T-helper 9 cell (primary cell): ENCODE results near the gene NUDT9.
"Not testable (repeated sequence)": the region's sequence is repeated elsewhere in the genome, so short reads cannot be mapped to it uniquely, and the experiment has no call there.

ENCODE experiments used
- DNase-seq: peaks from one replicate; pipeline ENCODE4 v3.0.0-alpha.2; 2020

NUDT9 gene

DNA sequence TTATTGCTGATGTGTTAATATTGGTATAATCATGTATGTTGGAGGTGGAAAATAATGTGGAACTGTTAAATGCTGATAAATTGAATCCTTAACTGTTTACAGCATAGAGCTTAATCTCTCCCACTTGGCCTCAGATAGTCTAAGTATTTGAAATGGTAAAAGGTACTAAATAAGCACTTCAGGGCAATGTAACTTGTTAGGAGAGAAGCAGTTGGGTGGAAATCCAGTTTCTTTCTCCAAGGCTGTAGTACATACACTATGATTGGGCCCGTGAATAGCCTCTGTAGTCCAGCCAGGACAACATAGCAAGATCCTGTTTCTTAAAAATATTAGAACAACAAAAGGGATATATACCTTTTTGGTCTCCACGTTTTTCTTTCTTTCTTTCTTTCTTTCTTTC lies 39.7 kb downstream of the NUDT9 start:
- no peak for DNase-seq

DNA sequence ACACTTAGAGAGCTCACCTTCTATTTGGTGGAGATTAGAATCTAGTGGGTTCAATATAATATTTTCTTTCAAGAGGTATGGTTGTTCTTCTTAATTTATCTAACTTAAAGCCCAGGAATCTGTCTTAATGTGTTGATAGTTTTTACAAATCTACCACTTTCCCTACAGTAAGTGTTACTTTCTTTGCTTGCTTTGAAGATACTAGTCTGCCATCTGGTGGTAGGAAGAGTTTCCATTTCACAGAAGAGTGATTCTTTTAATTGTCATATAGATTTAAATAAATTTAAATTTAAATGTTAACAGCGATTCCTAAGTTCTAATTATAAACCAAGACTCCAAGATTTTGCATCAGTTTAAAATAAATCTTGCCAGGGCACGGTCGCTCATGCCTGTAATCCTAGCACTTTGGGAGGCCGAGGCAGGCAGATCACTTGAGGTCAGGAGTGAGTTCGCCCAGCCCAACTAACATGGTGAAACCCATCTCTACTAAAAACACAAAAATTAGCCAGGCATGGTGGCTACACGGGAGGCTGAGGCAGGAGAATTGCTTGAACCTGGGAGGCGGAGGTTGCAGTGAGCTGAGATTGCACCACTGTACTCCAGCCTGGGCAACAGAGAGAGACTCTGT lies 43.5 kb downstream of the NUDT9 start:
- DNase-seq = no peak

DNA sequence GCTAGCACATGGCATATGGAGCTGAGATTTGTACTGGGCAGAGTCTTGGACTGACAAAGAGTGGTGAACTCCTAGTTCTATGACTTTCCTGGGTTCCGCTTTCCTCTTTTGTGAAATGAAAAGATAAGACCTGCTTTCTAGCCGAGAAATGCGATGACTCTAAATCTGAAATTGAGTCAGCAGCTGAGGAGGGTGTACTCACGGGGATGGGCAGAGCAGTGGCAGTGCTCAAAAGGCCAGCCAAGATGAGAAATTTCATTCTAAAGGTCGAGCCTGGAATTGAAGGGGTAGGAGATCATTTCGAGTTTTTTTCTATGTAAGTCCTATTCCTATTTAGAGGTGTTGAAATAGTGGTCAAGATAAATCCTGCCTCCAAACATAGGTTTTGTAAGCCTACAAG lies 47.0 kb downstream of the NUDT9 start:
- no peak for DNase-seq

DNA sequence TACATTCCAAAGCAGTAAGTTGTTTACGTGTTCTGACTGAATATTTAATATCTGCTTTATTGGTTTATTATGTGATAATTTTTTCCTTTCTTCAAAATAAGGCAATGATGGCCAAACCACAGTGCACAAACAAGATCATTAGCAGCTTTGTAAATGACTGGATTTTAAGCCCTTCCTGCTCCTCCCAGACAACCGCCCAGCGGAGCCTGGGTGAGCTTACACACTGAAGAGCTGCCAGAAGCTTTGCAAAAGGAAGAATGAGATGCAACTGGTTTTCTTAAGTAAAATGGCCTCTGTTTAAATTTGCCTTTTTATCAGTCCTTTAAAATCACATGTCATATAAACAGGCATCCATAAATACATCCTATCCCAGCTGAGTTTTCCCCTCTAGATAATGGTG lies 54.6 kb downstream of the NUDT9 start:
- DNase-seq = no peak

DNA sequence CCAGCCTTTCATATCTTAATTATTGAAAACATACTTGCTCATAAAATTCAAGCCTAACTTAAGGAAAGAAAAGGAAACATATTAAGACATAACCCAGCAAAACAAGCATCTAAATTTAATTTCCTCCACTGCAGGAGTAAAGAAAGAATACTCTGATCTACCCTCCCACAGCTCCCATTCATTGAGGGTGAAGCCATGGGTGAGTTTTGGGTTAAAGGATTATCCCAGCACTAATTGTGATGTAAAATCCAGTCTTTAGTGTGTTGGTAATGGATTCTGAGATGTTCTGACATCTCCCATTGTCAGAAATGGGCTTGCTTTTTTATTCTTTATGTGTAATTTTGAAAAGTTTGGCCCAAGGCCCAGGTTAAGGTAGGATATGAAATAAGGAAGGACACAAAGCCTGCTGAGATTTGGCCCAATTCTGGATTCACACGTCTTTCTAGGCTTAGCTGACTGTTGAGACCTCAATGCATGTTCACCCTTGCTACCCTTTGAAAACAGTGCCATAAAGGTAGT lies 56.4 kb downstream of the NUDT9 start:
- DNase-seq = no peak

DNA sequence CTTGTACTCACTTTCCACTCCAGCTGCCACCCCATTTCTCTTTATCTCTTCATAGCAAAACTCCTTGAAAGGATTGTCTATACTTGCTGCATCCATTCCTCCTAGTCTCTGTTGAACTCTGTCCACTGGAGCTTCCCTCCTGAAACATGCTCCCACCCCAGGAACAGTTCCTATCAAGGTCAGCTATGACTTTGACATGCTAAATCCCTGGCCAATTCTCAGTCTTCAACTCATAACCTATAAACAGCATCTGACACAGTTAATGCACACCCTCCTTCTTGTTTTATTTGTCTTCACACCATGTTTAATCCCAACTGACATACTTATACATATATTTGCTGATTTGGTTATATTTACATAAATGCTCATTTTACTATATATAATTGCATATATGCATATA lies 59.0 kb downstream of the NUDT9 start:
- no peak for DNase-seq

DNA sequence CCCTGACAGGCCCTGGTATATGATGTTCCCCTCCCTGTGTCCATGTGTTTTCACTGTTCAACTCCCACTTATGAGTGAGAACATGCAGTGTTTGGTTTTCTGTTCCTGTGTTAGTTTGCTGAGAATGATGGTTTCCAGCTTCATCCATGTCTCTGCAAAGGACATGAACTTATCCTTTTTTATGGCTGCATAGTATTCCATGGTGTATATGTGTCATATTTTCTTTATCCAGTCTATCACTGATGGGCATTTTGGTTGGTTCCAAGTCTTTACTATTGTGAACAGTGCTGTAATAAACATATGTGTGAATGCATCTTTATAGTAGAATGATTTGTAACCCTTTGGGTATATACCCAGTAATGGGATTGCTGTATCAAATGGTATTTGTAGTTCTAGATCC lies 60.9 kb downstream of the NUDT9 start:
- DNase-seq = not testable (repeated sequence)

DNA sequence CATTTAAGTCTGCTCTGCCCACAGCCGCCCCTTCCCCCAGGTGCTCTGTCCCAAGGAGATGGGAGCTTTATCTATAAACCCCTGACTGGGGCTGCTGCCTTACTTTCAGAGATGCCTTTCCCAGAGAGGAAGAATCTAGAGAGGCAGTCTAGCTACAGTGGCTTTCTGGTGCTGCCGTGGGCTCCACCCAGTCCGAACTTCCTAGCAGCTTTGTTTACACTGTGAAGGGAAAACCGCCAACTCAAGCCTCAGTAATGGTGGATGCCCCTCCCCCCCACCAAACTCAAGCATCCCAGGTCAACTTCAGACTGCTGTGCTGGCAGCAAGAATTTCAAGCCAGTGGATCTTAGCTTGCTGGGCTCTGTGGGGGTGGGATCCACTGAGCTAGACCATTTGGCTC lies 66.3 kb downstream of the NUDT9 start:
- DNase-seq = not testable (repeated sequence)

DNA sequence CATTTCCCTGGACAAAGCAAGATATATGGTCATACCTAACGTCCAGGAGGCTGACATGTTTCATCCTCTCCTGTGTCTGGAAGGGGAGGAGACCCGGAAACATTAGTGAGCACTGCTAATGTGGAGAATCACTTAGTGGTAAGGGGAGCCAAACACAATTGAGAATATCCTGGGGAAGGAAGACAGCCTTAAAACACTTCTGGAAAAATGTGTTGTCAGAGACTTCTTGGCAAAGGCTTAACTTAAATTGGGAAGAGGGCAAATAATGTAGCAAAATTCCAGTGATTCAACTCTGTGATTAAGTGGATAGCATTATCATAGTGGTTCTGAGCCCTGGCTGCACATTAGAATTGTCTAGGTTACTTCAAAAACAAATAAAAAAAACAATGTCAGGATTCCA lies 67.3 kb downstream of the NUDT9 start:
- DNase-seq = no peak

DNA sequence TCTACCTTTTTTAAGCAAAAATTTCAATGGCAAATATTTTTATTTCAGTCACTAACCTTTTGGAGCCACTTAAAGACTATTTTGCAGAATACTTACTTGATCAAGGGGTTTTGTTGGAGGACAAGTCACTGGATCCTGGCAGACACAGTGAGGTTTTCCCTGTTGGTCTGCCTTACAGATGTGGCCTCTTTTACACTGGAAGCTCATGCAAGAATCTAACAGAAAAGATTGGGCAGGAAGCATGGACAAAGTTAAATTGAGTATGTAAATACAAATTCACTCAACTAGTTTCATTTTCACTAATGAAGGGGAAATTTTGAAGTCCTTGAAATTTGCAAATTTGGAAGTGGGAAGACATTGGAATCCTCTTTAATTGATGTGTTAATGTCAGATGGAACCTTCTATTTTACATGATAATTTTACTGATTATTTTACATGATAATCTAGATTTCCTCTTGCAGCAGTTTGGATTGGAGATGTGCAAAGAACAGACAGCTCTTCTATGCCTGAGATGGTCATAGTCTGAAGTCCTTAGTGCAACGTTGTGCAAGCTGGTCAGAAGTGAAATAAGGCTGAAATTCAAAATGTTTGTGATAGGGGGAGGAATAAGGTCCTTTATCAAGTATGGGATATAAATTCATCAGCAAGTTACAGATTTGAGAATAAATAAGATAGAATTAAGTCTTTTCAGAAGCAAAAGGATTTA lies 68.4 kb downstream of the NUDT9 start:
- no peak for DNase-seq

DNA sequence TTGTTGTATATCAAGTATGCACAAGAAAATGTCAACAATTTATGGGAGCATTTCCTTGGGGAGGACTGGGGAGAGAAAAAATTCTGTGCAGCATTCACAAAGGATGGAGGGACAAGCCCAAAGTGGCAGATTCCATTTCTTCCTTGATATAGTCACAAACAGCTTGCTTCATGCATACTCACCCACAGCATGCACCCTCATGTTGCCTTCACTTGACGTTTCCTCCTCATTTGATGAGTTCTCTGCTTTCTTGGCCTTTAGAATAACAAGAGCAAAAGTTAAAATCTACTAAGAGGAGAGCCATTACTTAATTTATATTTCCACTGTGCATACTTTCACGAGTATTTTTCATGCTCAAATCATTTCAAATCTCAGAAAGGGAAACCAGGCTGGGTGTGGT lies 69.1 kb downstream of the NUDT9 start:
- DNase-seq = no peak

DNA sequence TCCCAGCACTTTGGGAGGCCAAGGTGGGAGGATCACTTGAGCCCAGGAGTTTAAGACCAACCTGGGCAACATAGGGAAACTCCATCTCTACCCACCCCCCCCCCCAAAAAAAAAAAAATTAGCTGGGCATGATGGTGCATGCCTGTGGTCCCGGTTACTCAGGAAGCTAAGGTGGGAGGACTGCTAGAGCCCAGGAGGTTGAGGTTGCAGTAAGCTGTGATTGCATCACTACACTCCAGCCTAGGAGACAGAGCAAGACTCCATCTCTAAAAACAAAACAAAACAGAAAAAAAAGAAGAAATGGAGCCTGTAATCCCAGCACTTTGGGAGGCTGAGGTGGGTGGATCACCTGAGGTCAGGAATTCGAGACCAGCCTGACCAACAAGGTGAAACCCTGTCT lies 69.5 kb downstream of the NUDT9 start:
- DNase-seq = not testable (repeated sequence)

DNA sequence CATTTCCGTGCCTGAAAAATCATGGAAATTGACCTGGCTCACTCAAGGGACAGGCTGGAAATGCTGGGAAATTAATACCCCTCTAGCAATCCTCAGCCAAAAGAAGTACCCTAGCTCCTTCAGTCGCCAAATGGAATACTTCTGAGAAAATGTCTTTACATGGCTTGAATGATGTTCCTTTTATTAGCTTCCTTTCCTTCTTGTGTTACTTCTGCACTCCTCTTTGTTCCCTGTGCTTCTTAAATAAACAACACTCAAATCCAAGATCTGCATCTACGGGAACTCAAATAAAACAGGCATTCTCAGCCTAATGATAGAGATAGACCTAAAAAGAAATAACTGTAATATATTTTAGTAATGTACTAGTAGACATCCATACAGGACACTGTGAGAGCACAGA lies 70.7 kb downstream of the NUDT9 start:
- no peak for DNase-seq

DNA sequence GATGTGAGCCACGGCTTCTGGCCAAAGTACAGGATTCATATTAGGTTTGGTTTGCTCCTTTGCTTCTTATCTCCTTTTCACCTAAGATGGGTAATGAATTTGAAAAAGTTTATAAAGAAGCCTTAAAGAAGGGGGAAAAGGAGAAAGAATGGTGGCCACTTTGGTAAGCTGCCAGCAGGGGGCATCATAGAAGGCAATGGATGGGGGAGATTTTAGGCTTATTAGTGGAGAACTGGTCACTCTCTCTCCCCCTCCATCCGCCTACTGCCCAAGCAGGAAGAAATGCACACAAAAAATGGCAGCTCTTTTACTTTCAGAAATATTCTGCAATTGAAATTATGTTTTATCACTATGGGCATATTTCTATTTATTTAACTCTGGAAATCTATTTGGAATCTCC lies 74.8 kb downstream of the NUDT9 start:
- no peak for DNase-seq

DNA sequence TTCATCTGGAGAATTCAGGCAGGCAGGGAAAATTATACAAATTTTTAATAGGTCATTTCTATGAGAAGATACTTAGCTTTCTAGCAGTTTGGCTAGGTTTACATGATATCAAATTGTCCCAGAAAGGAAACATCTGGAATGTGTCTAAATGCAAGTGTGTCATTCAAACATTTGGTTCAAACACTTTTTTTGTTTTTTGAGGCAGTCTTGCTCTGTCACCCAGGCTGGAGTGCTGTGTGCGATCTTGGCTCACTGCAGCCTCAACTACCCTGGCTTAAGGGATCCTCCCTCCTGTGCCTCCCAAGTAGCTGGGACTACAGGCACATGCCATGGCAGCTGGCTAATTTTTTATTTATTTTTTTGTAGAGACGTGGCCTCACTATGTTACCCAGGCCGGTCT lies 75.2 kb downstream of the NUDT9 start:
- DNase-seq = no peak

DNA sequence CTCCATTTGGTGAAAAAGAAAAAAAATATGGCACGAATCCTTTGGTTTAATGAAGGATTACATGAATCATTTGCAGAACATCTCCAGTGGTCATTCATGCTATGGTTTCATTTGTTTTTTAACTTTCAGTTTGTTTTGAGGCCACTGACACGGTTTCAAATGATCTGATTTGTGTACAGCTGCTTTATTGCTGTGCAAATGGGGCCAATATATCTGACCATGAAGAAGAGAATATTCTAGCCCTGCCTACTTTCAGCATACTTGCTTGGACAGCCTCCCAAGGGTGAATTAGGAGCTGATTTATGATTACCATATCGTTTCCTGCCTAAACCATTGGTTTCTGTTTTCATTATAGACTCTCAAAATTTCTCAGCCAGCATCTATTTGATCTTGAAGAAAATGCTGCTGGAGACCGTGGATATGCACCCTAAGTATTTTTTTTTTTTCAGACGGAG lies 76.1 kb downstream of the NUDT9 start:
- DNase-seq = no peak

DNA sequence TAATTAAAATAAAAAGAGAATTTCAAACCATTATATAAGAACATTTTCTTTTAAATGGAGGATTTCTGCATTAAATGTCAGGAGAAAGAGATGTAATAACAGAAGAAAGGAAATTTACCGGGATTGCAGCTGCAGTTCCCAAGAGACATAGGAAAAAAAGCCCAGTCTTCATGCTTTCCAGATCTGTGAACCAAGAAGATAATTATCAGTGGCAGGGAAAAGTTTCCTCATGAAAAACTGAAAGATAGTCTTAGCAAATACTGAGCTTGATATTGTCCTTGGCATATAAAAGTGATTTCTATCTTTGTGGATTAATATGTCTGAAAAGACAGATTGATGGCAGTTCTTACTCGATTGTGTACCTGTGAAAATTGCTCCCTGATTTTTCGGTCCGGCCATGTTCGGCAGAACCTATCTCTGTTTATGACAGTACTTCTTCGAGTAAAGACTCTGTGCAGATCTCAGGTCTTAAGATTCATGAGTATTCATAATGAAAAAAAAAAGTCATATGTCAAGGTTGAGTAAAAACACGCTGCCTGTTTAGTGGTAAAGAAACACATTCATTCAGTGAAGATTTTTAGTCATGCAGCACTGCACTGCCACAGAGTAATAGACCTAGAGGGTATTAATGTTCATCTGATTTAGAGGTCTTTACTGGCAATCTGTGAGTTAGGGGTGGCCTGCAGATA lies 77.2 kb downstream of the NUDT9 start:
- DNase-seq = no peak

DNA sequence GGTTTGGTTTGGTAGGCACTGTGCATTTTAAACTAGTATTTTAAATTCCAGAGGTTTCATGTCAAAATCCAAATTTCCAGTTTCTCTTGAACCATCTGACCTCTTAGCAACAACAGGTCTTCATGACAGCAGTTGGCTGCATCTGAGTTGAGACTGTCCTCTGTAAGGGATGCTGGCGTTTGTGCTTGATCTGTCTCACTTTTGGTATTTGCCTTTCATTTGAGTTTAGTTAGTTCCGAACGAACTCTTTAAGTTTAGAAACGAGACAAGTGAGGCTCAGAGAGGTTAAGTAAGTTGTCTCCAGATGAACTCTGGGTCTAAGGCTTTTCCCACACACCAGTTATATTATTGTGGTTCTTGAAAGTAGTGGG lies 77.7 kb downstream of the NUDT9 start:
- DNase-seq = no peak

DNA sequence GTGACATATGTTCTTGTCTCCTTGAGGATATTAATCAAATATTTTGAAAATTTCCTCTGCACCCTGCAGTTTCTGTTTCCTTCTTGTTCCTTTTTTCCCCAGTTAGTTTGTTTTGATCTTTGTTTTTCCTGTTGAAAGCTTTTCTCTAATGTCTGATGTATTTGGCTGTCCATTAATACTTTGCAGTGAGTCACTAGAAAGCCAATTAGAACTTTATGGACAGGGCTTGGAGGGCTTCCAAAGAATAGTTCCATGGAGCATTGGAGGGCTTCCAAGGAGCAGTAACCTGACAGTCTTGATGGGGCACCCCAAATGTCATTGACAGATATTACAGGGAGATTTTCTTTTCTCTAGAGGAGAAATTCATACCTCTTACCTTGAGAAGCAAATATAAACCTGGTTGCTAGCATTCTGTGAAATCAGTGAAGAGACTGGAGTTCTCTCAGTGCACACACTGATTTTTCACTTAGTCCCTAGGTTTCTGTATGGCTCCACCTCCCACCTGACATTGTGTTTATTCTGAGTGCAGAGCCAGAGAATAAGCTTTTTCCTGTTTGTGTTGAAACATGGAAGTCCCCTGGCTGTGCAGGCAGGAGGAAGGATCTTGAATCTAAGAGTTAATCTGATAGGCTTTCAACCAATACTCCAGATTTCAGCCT lies 80.3 kb downstream of the NUDT9 start:
- no peak for DNase-seq

DNA sequence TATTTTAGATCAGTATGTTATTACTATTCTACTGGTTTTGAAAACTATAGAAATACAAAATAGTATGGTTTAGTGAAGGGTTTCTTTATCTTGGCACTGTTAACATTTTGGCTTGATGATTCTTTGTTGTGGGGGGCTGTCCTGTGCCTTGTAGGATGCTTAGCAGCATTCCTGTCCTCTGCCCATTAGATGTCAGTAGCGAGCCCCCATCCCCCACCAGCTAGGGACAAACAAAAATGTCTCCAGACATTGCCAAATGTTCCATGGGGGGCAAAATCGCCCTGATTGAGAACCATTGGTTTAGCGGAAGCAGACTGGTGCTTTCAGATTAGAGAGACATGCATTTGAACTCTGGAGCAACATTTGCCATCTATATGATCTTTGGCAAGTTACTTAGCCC lies 83.5 kb downstream of the NUDT9 start:
- DNase-seq = no peak

DNA sequence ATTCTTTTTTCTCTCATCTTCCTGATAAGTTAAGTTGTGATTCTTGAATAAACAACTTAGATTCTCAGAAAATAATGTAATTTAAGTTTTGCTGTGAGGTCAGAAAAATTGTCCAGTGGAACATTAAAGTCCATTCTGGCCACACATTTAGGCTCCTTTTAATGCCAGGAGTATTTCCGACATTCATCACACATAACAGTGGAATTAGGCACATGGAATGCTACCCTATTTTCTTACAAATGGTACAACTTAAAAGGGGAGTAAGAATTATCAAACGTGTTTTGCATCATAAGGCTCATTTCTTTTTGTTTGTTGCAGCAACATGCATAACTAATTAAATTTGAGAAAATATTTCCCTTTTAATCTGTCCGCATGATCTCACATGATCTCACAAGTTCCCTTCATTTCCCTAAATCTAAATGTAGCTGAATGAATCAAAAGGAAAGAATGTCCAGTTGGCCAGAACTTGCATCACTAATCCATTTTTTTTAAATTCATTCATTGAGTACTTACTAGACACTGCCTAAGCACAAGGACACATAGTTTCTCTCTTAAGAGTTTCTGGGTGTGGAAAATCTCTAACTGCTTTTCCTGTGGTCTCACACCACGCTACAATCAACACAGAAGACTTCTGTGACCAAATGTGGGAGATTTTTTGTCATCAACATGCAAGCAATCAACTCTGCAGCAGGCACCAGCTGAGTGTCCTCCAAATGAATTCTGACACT lies 84.8 kb downstream of the NUDT9 start:
- no peak for DNase-seq
